GM18519 (cell line): ENCODE data around the gene RAI14.

ENCODE experiments used
- ATAC-seq: cut with Tn5 transposase; IDR thresholded peaks from one replicate; pipeline ENCODE4 v1.9.1; 2021; ENCODE audit warnings: mild to moderate bottlenecking, moderate library complexity; ENCODE audit not compliant: unreplicated experiment, low FRiP score

Gene RAI14

GRCh38 chr5:34656001-34656699 is at the start of gene RAI14:
Gene RAI14 (plus strand): TSS chr5:34656328. CDS start chr5:34686920, 30,592 bp downstream.
- no peak for ATAC-seq

- ATAC-seq: no peak
Observed at GRCh38 chr5:34608368-34608767, 47.8 kb upstream of the RAI14 start.

GRCh38 chr5:34608859-34609648 is 47.1 kb upstream of the RAI14 start:
- no peak for ATAC-seq

GRCh38 chr5:34609951-34610441 is 46.1 kb upstream of the RAI14 start:
- ATAC-seq: no peak

- ATAC-seq: no peak
Observed at GRCh38 chr5:34610546-34610945, 45.6 kb upstream of the RAI14 start.

GRCh38 chr5:34611464-34612415 is 44.4 kb upstream of the RAI14 start:
- no peak for ATAC-seq

- ATAC-seq: no peak
Observed at GRCh38 chr5:34616651-34617050, 39.5 kb upstream of the RAI14 start.

GRCh38 chr5:34618371-34619065 is 37.6 kb upstream of the RAI14 start:
- no peak for ATAC-seq

- ATAC-seq: no peak
Observed at GRCh38 chr5:34620185-34620584, 35.9 kb upstream of the RAI14 start.

GRCh38 chr5:34621277-34622097 is 34.6 kb upstream of the RAI14 start:
- ATAC-seq: no peak

- no peak for ATAC-seq
Observed at GRCh38 chr5:34622098-34622400, 34.1 kb upstream of the RAI14 start.

GRCh38 chr5:34624691-34625090 is 31.4 kb upstream of the RAI14 start:
- no peak for ATAC-seq

GRCh38 chr5:34625246-34625645 is 30.9 kb upstream of the RAI14 start:
- ATAC-seq: no peak

- no peak for ATAC-seq
Observed at GRCh38 chr5:34626036-34626435, 30.1 kb upstream of the RAI14 start.

GRCh38 chr5:34626751-34627150 is 29.4 kb upstream of the RAI14 start:
- no peak for ATAC-seq

GRCh38 chr5:34627794-34628193 is 28.3 kb upstream of the RAI14 start:
- no peak for ATAC-seq

- no peak for ATAC-seq
Observed at GRCh38 chr5:34628373-34628772, 27.8 kb upstream of the RAI14 start.

- no peak for ATAC-seq
Observed at GRCh38 chr5:34630596-34630995, 25.5 kb upstream of the RAI14 start.

GRCh38 chr5:34632807-34633422 is 23.2 kb upstream of the RAI14 start:
- ATAC-seq: no peak
